Measurements from ENCODE around the gene AASDH.
A peak's percentile ranks its signal among the peaks of the same experiment; 100 is the strongest.

Gene AASDH

GRCh38 chr4:56387023-56388001, at the start of gene AASDH:
Gene AASDH (minus strand): TSS chr4:56387491. CDS start chr4:56384299, 3,192 bp downstream.
- peak; percentile 85 for FAIRE-seq

- peak; percentile 84 for FAIRE-seq
These were observed 48.0 kb upstream of the AASDH start, which contains the start of gene PPAT for GRCh38 chr4:56435140-56435926. Gene PPAT (minus strand): TSS chr4:56435615. CDS start chr4:56435477, 138 bp downstream.

GRCh38 chr4:56434599-56435139, 47.4 kb upstream of the AASDH start:
- FAIRE-seq: no peak

- FAIRE-seq: no peak
These were observed 46.0 kb upstream of the AASDH start for GRCh38 chr4:56433280-56433679.

- FAIRE-seq: no peak
These were observed 42.9 kb upstream of the AASDH start for GRCh38 chr4:56430203-56430602.

GRCh38 chr4:56427179-56427578, 39.9 kb upstream of the AASDH start:
- FAIRE-seq: no peak

GRCh38 chr4:56426273-56426672, 39.0 kb upstream of the AASDH start:
- FAIRE-seq: no peak

- FAIRE-seq: no peak
These were observed 38.2 kb upstream of the AASDH start for GRCh38 chr4:56425518-56425917.

GRCh38 chr4:56424697-56425514, 37.6 kb upstream of the AASDH start:
- peak; percentile 20 for FAIRE-seq

GRCh38 chr4:56424176-56424575, 36.9 kb upstream of the AASDH start:
- no peak for FAIRE-seq

GRCh38 chr4:56417396-56417795, 30.1 kb upstream of the AASDH start:
- no peak for FAIRE-seq

- FAIRE-seq: no peak
These were observed 29.1 kb upstream of the AASDH start for GRCh38 chr4:56416349-56416748.

GRCh38 chr4:56414135-56414670, 26.9 kb upstream of the AASDH start:
- FAIRE-seq: no peak

- FAIRE-seq: no peak
These were observed 23.2 kb upstream of the AASDH start for GRCh38 chr4:56410247-56411062.

GRCh38 chr4:56409511-56410090, 22.3 kb upstream of the AASDH start:
- no peak for FAIRE-seq

- no peak for FAIRE-seq
These were observed 21.7 kb upstream of the AASDH start for GRCh38 chr4:56408978-56409377.

GRCh38 chr4:56406151-56406550, 18.9 kb upstream of the AASDH start:
- FAIRE-seq: no peak

- no peak for FAIRE-seq
These were observed 17.7 kb upstream of the AASDH start for GRCh38 chr4:56405016-56405415.

GRCh38 chr4:56400560-56400959, 13.3 kb upstream of the AASDH start:
- FAIRE-seq: no peak

GRCh38 chr4:56391270-56391669, 4.0 kb upstream of the AASDH start:
- no peak for FAIRE-seq

GRCh38 chr4:56389558-56389957, 2.3 kb upstream of the AASDH start:
- FAIRE-seq: no peak

All from TTC549 (cell line).